GM18499 (cell line): ENCODE results near the gene GIMAP2.

Source experiments
- ATAC-seq: cut with Tn5 transposase; IDR thresholded peaks from one replicate; pipeline ENCODE4 v1.9.1; 2021; ENCODE audit warnings: moderate number of reproducible peaks; ENCODE audit not compliant: insufficient read depth, unreplicated experiment

GIMAP2 gene

GRCh38 chr7:150731916-150732315 lies 46.4 kb downstream of the GIMAP2 start:
- ATAC-seq: no peak

GRCh38 chr7:150732786-150733481 lies 47.4 kb downstream of the GIMAP2 start:
- ATAC-seq: no peak

GRCh38 chr7:150733482-150734095 lies 48.1 kb downstream of the GIMAP2 start:
- ATAC-seq: no peak

- ATAC-seq: no peak
Observed at GRCh38 chr7:150734254-150734653, 48.7 kb downstream of the GIMAP2 start.

GRCh38 chr7:150735596-150736358 lies 50.3 kb downstream of the GIMAP2 start:
- ATAC-seq: no peak

- ATAC-seq: no peak
Observed at GRCh38 chr7:150736864-150737263, 51.4 kb downstream of the GIMAP2 start.

- no peak for ATAC-seq
Observed at GRCh38 chr7:150737265-150738055, 52.0 kb downstream of the GIMAP2 start, which contains the start of gene GIMAP5. Gene GIMAP5, plus strand, starts transcription at chr7:150737418. Its CDS starts 3,467 bp downstream, at chr7:150740885.

- ATAC-seq: no peak
Observed at GRCh38 chr7:150738092-150738491, 52.6 kb downstream of the GIMAP2 start.

GRCh38 chr7:150738591-150739001 lies 53.1 kb downstream of the GIMAP2 start:
- ATAC-seq: no peak

GRCh38 chr7:150739033-150739432 lies 53.5 kb downstream of the GIMAP2 start:
- ATAC-seq: no peak

- no peak for ATAC-seq
Observed at GRCh38 chr7:150740053-150740452, 54.5 kb downstream of the GIMAP2 start.

- no peak for ATAC-seq
Observed at GRCh38 chr7:150742286-150742968, 56.9 kb downstream of the GIMAP2 start.
